HG03469 (cell line): ENCODE measurements around the gene C1orf159.
"Not testable (repeated sequence)": the region's sequence is repeated elsewhere in the genome, so short reads cannot be mapped to it uniquely, and the experiment has no call there.

ENCODE experiments used
- ATAC-seq: cut with Tn5 transposase; IDR thresholded peaks from one replicate; pipeline ENCODE4 v1.9.1; 2021; ENCODE audit warnings: mild to moderate bottlenecking, moderate library complexity, moderate number of reproducible peaks; ENCODE audit not compliant: unreplicated experiment

Gene C1orf159

GRCh38 chr1:1058088-1058905, 57.6 kb downstream of the C1orf159 start:
- ATAC-seq = no peak

GRCh38 chr1:1057769-1058087, 58.2 kb downstream of the C1orf159 start:
- ATAC-seq = not testable (repeated sequence)

- ATAC-seq = no peak
Measured at GRCh38 chr1:1055841-1056736, 59.8 kb downstream of the C1orf159 start.

DNA sequence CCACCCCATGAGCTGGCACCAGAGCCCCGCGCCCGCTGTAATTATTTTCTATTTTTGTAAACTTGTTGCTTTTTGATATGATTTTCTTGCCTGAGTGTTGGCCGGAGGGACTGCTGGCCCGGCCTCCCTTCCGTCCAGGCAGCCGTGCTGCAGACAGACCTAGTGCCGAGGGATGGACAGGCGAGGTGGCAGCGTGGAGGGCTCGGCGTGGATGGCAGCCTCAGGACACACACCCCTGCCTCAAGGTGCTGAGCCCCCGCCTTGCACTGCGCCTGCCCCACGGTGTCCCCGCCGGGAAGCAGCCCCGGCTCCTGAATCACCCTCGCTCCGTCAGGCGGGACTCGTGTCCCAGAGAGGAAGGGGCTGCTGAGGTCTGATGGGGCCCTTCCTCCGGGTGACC, 60.9 kb downstream of the C1orf159 start:
- no peak for ATAC-seq

DNA sequence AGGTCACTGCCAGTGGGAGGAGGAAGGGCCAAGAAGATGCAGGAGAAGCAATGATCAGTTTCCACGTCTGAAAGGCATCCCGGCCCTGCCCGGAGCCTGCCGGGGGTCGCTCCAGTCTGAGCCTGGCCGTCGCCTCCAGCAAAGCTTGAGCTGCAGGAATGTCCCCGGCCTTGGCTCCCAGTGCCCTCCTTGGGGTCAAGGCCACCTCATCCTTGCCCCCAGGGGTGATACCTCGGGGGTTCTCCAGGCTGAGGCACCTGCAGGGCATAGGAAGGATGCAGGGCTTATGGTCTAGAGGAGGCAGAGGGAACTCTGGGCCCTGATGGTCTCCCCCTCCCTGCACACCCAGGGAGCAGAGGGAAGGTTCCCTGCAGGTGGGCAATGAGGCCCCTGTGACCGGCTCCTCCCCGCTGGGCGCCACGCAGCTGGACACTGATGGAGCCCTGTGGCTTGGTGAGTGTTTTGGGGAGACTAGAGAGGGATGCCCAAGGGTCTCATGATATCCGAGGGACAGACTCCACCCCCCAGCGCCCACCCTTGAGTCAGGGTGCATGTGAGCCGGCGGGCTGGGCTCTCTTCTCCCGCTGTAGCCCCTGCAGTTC, 61.7 kb downstream of the C1orf159 start:
- no peak for ATAC-seq

GRCh38 chr1:1053682-1054081, 62.2 kb downstream of the C1orf159 start:
- ATAC-seq = no peak

GRCh38 chr1:1053022-1053421, 62.9 kb downstream of the C1orf159 start:
- no peak for ATAC-seq

DNA sequence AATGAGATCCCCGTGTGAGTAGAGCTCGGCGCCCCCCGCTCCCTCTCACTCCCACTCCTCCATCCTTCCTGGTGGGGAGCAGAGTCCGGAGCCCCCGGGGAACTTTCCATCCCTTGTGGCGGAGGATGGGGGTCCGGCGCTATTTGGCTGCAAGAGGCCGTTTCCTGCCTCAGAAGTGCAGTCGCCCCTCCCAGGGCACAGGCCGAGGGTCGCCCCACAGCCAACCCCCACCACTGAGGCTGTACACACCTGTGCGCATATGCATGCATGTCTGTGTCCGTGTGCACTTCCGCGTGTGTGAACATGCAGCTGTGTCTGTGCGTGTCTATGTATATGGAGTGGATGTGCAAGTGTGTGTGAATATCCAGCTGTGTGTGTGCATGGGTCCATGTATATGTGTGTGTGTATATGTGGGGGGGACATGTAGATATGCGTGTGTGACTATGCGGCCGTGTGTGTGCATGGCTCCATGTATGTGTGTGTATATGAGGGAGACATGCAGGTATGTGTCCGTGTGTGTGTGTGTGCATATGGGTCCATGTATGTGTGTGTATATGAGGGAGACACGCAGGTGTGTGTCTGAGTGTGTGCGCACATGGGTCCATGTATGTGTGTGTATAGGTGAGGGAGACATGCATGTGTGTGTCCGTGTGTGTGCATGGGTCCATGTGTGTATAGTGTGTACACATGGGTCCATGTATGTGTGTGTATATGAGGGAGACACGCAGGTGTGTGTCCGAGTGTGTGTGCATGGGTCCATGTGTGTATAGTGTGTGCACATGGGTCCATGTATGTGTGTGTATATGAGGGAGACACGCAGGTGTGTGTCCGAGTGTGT, 63.7 kb downstream of the C1orf159 start:
- no peak for ATAC-seq

GRCh38 chr1:1051127-1051810, 64.6 kb downstream of the C1orf159 start:
- ATAC-seq = no peak

DNA sequence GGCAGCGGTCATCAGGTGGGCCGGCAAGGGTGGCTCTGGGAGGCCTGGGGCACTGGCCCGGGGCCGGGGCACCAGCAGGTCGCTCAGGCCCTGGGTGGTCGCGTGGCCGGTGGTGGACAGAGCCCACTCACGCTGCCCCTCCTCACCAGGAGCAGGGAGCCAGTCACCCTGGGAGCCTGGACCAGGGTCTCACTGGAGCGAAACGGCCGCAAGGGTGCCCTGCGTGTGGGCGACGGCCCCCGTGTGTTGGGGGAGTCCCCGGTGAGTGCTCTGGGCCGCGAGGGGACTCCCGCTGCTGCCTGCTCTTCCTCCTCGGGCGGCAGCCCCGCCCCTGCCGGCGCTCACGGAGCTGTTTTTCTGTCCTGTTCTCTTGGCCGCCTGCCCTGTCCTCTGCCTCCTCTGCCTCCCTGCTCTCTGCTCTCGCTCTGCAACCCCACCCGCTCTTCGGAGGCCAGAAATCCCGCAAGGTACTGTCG, 65.3 kb downstream of the C1orf159 start:
- ATAC-seq = no peak

GRCh38 chr1:1049318-1050165, 66.3 kb downstream of the C1orf159 start:
- ATAC-seq = no peak

GRCh38 chr1:1048765-1049164, 67.1 kb downstream of the C1orf159 start:
- no peak for ATAC-seq

DNA sequence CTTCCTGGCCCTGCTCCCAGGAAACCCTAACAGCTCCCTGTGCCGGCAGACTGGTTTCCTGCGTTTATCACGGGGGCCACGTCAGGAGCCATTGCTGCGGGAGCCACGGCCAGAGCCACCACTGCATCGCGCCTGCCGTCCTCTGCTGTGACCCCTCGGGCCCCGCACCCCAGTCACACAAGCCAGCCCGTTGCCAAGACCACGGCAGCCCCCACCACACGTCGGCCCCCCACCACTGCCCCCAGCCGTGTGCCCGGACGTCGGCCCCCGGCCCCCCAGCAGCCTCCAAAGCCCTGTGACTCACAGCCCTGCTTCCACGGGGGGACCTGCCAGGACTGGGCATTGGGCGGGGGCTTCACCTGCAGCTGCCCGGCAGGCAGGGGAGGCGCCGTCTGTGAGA, 67.9 kb downstream of the C1orf159 start:
- no peak for ATAC-seq

DNA sequence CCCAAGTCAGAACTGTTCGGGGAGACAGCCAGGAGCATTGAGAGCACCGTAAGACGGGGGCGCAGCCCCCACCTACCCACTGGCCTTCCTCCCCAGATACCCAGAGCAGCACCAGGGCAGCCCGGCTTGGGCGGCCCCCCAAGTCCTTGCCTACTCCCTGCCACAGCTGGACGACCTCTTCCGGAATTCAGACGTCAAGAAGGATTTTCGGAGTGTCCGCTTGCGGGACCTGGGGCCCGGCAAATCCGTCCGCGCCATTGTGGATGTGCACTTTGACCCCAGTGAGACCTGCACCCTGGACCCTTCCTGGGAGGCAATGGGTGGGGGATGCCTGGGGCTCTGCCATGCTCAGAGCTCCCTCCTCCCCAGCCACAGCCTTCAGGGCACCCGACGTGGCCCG, 68.5 kb downstream of the C1orf159 start:
- no peak for ATAC-seq

DNA sequence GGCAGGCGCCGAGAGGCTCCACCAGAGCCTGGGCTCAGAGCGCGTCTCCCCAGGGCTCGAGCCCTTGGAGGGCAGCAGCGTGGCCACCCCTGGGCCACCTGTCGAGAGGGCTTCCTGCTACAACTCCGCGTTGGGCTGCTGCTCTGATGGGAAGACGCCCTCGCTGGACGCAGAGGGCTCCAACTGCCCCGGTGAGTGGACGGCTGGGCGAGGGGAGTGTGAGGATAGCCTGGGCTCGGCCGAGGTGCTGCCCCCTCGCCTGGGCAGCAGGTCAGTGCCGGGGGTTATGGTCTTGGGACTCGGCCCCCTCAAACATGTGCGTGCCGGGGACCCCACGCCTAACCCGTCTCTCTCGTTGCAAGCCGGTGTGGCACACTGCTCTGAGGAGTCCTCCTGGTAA, 69.1 kb downstream of the C1orf159 start:
- no peak for ATAC-seq

- ATAC-seq = no peak
Measured at GRCh38 chr1:1046243-1046642, 69.6 kb downstream of the C1orf159 start.

- no peak for ATAC-seq
Measured at GRCh38 chr1:1045129-1045528, 70.8 kb downstream of the C1orf159 start.

DNA sequence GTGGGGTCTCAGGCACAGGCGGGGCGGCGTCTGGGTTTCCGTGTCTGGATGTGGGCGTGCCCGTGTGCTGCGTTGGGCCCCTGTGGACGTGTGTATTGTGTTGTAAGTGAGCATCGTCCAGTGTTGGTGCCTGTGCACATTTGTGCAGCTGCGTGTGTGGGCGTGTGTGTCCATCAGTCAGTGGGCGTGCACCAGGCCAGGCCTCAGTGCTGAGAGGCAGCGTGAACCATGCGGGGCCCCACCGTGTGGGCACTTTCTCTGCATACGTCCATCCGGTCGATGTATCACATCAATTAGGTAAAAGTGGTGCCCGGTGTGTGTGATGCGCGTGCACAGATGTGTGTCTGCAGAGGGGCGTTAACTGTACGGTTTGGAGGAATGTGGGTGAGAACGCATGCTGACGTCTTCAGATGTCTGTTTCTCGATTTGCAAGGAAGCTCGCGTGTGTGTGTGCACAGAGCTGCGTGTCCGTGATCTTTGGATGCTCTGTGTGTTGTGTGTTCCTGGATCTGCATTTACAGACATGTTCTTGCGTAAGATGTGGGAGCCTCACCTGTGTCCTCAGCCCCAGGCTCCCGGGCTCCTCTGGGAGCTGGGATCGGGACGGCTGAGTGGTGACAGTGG, 71.3 kb downstream of the C1orf159 start:
- ATAC-seq = no peak

- ATAC-seq = no peak
Measured at GRCh38 chr1:1043921-1044320, 72.0 kb downstream of the C1orf159 start.
